PC-3 (cell line): ENCODE results near the gene HOXC12. TPM values are rescaled to one million over a fixed set of nuclear protein-coding genes. Genes with fewer than 3 reads are reported as not detected.

Experiments used
- ATAC-seq: fragments of 200-7000 bp; cut with Tn5 transposase; 2 replicates; pipeline ENCODE4 v1.9.1; 2020; ENCODE audit warnings: mild to moderate bottlenecking, moderate library complexity
- BruUV-seq: library from RNA; stranded (reverse); fragments of 400-500 nt; replicated peaks from 2 replicates; lab custom pipeline; 2021; lab: Mats Ljungman, UMichigan
- CTCF ChIA-PET: fragments of 300-600 bp; sonication (Branson Sonifier 250); formaldehyde crosslinking; loops from one replicate; lab custom pipeline; 2022; ENCODE audit warnings: antibody characterized with exemption; lab: Charles Lee
- POLR2A ChIA-PET: fragments of 300-600 bp; sonication (Branson Sonifier 250); formaldehyde crosslinking; loops from one replicate; lab custom pipeline; 2022; ENCODE audit warnings: antibody characterized with exemption; ENCODE audit not compliant: unreplicated experiment; lab: Charles Lee
- DNase-seq: peaks from one replicate; pipeline ENCODE4 v3.0.0-alpha.2; 2015
- H2AFZ ChIP-seq: fragments of 300-600 bp; sonication (generic); 2 replicates; pipeline ENCODE4 v1.6.0; 2016; ENCODE audit warnings: antibody characterized with exemption, low read length
- H3F3A ChIP-seq: fragments of 300-600 bp; sonication (generic); one replicate; pipeline ENCODE4 v1.6.0; 2017; ENCODE audit warnings: antibody characterized with exemption, low read length, control low read depth, mild to moderate bottlenecking; ENCODE audit not compliant: unreplicated experiment
- H3K27ac ChIP-seq: fragments of 300-600 bp; sonication (generic); 2 replicates; pipeline ENCODE4 v1.5.1; 2016; ENCODE audit warnings: mild to moderate bottlenecking, low read length
- H3K27me3 ChIP-seq: fragments of 300-600 bp; sonication (generic); 2 replicates; pipeline ENCODE4 v1.6.1; 2016; ENCODE audit warnings: low read length, mixed read lengths
- H3K36me3 ChIP-seq: fragments of 300-600 bp; sonication (generic); 2 replicates; pipeline ENCODE4 v1.6.1; 2016; ENCODE audit warnings: low read depth, mixed run types, low read length, mixed read lengths
- H3K4me1 ChIP-seq: fragments of 300-600 bp; sonication (generic); 2 replicates; pipeline ENCODE4 v1.5.1; 2016; ENCODE audit warnings: low read length; ENCODE audit not compliant: insufficient read depth
- H3K4me2 ChIP-seq: fragments of 300-600 bp; sonication (generic); 2 replicates; pipeline ENCODE4 v1.6.0; 2016; ENCODE audit warnings: low read length
- H3K4me3 ChIP-seq: fragments of 300-600 bp; sonication (generic); 2 replicates; pipeline ENCODE4 v1.5.1; 2016; ENCODE audit warnings: mild to moderate bottlenecking, low read length, mixed read lengths
- H3K79me2 ChIP-seq: fragments of 300-600 bp; sonication (generic); 2 replicates; pipeline ENCODE4 v1.6.1; 2017; ENCODE audit warnings: low read length, mixed read lengths
- H3K9ac ChIP-seq: fragments of 300-600 bp; sonication (generic); 2 replicates; pipeline ENCODE4 v1.6.0; 2016; ENCODE audit warnings: mild to moderate bottlenecking, low read length
- H3K9me2 ChIP-seq: fragments of 300-600 bp; sonication (generic); replicated peaks from 2 replicates; pipeline ENCODE4 v1.6.1; 2016; ENCODE audit warnings: mixed run types, low read length, mixed read lengths
- H3K9me3 ChIP-seq: fragments of 300-600 bp; sonication (generic); 2 replicates; pipeline ENCODE4 v1.6.1; 2016; ENCODE audit warnings: low read length, mixed read lengths
- H4K20me1 ChIP-seq: fragments of 300-600 bp; sonication (generic); 2 replicates; pipeline ENCODE4 v1.6.1; 2016; ENCODE audit warnings: low read length, mixed read lengths
- CTCF ChIP-seq: fragments of 300-600 bp; sonication (generic); conservative IDR thresholded peaks from 2 replicates; pipeline ENCODE4 v1.5.1; 2017; ENCODE audit warnings: antibody characterized with exemption, low read depth, mild to moderate bottlenecking, low read length
- EZH2 ChIP-seq: fragments of 300-600 bp; sonication (generic); IDR thresholded peaks from one replicate; pipeline ENCODE4 v1.6.1; 2017; ENCODE audit warnings: antibody characterized with exemption, mild to moderate bottlenecking, low read length; ENCODE audit not compliant: unreplicated experiment
- EZH2phosphoT487 ChIP-seq: fragments of 300-600 bp; sonication (generic); IDR thresholded peaks from 2 replicates; pipeline ENCODE4 v1.6.1; 2018; ENCODE audit warnings: mild to moderate bottlenecking, antibody characterized with exemption, low read length, borderline replicate concordance
- intact Hi-C: fragments of 100-400 bp; cut with micrococcal nuclease; formaldehyde crosslinking; loops from 2 replicates; pipeline ENCODE4 v1.9.0; 2023
- total RNA-seq: library from RNA; depleted of rRNA; stranded (reverse); fragments of >200 nt; gene quantifications from 2 replicates; pipeline ENCODE4 v1.2.3, GENCODE V29; 2014

HOXC12 gene
- total RNA-seq, 1 experiment from 2014 or later: 0.33 TPM

GRCh38 chr12:54006559-54007220, 52.0 kb downstream of the HOXC12 start:
- ChIA-PET POLR2A (interaction anchor here (0.5 kb wide), 1 partner anchor 185 kb away, joined by 14 read pairs; no protein-coding TSS in a partner anchor), CTCF (interaction anchor here (0.6 to 1.5 kb wide), 4 partner anchors 22 to 195 kb away, joined by 3 to 17 read pairs (median 7); partner anchors contain the start of gene HOXC10)
- DNase-seq (no peak), ATAC-seq (no peak)
- Histone ChIP-seq H3K4me3 (peak overlapping the region; percentile 47; the same call in 1 of the 2 replicates), H3K9me3 (no peaks in the 10 kb centered on the region), H3K79me2 (peaks cover 24% of the 10 kb centered on the region), H3K4me1 (peaks cover 32% of the 10 kb centered on the region), H3F3A (no peaks in the 10 kb centered on the region), H2AFZ (peak overlapping the region; percentile 63), H3K27ac (no peak overlapping the region), H3K27me3 (no peaks in the 10 kb centered on the region), H3K9me2 (no peaks in the 10 kb centered on the region), H3K36me3 (no peaks in the 10 kb centered on the region), H3K9ac (peak overlapping the region; percentile 37), H3K4me2 (peak overlapping the region; percentile 71), H4K20me1 (no peaks in the 10 kb centered on the region)
- no TSS peak for BruUV-seq
- TF ChIP-seq EZH2phosphoT487 (no peak), CTCF (no peak), EZH2 (no peak)
- intact Hi-C loops: loop anchor here (1.0 kb wide), 1 partner anchor 195 kb away; no protein-coding TSS in a partner anchor

GRCh38 chr12:54007538-54008259, 53.0 kb downstream of the HOXC12 start:
- Histone ChIP-seq H3K36me3 (no peaks in the 10 kb centered on the region), H3K27me3 (no peaks in the 10 kb centered on the region), H3K9me3 (no peaks in the 10 kb centered on the region), H3K27ac (no peak overlapping the region), H3F3A (no peaks in the 10 kb centered on the region), H3K4me2 (peak overlapping the region; percentile 47; the same call in 1 of the 2 replicates), H3K79me2 (peaks cover 24% of the 10 kb centered on the region), H2AFZ (no peak overlapping the region), H3K4me1 (peaks cover 38% of the 10 kb centered on the region), H3K4me3 (no peak overlapping the region), H3K9me2 (no peaks in the 10 kb centered on the region), H4K20me1 (no peaks in the 10 kb centered on the region), H3K9ac (no peak overlapping the region)
- intact Hi-C loops: no loop called here
- BruUV-seq: no TSS peak
- DNase-seq (no peak), ATAC-seq (no peak)
- CTCF ChIA-PET: interaction anchor here (0.6 to 1.1 kb wide), 2 partner anchors 10 to 194 kb away, joined by 3 read pairs; no protein-coding TSS in a partner anchor
- POLR2A ChIA-PET: interaction anchor here (0.5 kb wide), 1 partner anchor 184 kb away, joined by 14 read pairs; no protein-coding TSS in a partner anchor
- TF ChIP-seq EZH2phosphoT487 (no peak), EZH2 (no peak), CTCF (no peak)
